ENCODE results near the gene GARNL3. TPM values are rescaled to one million over a fixed set of nuclear protein-coding genes. Genes with fewer than 3 reads are reported as not detected.

Gene GARNL3
- total RNA-seq, 1 donor from 2014 or later: 5.4 TPM

DNA sequence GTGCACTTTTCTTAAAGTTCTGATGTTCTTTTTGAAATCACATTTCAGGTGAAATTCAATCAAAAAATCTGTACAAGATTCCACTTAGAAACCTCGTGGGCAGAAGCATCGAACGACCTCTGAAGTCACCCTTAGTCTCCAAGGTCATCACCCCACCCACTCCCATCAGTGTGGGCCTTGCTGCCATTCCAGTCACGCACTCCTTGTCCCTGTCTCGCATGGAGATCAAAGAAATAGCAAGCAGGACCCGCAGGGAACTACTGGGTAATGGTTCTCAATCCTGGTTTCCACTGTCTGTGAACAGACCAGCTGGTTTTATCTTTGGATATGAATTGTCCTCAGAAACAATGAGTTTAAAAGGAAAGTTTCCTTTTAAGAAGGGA is 124.3 kb downstream of the GARNL3 start:
- H3K36me3 ChIP-seq (ENCODE audit: insufficient read depth, low read length): no peaks in the 10 kb centered on the region
- peaks cover 19% of the 10 kb centered on the region for H3K4me1 ChIP-seq (ENCODE audit: insufficient read depth, low read length)
- no peaks in the 10 kb centered on the region for H3K9me3 Mint-ChIP-seq (ENCODE audit: unreplicated experiment)
- no peaks in the 10 kb centered on the region for H3K9me3 ChIP-seq (ENCODE audit: insufficient read depth, low read depth, low read length)
- peak overlapping the region; percentile 74 for H3K4me2 ChIP-seq (ENCODE audit: low read length)
- H4K20me1 ChIP-seq (ENCODE audit: insufficient read depth, low read length): peaks cover 5% of the 10 kb centered on the region
- FAIRE-seq: no peak
- TF ChIP-seq, protein P1, sequence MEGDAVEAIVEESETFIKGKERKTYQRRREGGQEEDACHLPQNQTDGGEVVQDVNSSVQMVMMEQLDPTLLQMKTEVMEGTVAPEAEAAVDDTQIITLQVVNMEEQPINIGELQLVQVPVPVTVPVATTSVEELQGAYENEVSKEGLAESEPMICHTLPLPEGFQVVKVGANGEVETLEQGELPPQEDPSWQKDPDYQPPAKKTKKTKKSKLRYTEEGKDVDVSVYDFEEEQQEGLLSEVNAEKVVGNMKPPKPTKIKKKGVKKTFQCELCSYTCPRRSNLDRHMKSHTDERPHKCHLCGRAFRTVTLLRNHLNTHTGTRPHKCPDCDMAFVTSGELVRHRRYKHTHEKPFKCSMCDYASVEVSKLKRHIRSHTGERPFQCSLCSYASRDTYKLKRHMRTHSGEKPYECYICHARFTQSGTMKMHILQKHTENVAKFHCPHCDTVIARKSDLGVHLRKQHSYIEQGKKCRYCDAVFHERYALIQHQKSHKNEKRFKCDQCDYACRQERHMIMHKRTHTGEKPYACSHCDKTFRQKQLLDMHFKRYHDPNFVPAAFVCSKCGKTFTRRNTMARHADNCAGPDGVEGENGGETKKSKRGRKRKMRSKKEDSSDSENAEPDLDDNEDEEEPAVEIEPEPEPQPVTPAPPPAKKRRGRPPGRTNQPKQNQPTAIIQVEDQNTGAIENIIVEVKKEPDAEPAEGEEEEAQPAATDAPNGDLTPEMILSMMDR (IDR thresholded peaks at IDR 0.05; ENCODE audit: insufficient read depth, low read depth, low read length): no peak
- TF ChIP-seq EZH2 (IDR thresholded peaks at IDR 0.05; ENCODE audit: insufficient read depth, low read length): no peak
- H2AFZ ChIP-seq (ENCODE audit: low read depth, low read length): no peak overlapping the region
- no peak overlapping the region for H3K4me3 ChIP-seq (ENCODE audit: insufficient read depth, low read depth, low read length)
- peaks cover 38% of the 10 kb centered on the region for H3K27me3 ChIP-seq (ENCODE audit: insufficient read depth, low read length)
- H3K36me3 Mint-ChIP-seq (ENCODE audit: low read depth, unreplicated experiment): peaks cover 2% of the 10 kb centered on the region
- H3K27me3 Mint-ChIP-seq (ENCODE audit: low read depth, unreplicated experiment): peaks cover 19% of the 10 kb centered on the region
- H3K27ac ChIP-seq (ENCODE audit: low read depth, low read length): peak overlapping the region; percentile 63
- peak overlapping the region; percentile 98 for H3K27ac Mint-ChIP-seq (ENCODE audit: unreplicated experiment)
- DNase-seq (ENCODE audit: low read depth): no peak
- peaks cover 29% of the 10 kb centered on the region for H3K4me1 Mint-ChIP-seq (ENCODE audit: low read depth, unreplicated experiment)
- peak overlapping the region; percentile 56 for H3K9ac ChIP-seq (ENCODE audit: low read length)
- H3K79me2 ChIP-seq (ENCODE audit: insufficient read depth, low read length): no peaks in the 10 kb centered on the region
- H3K4me3 Mint-ChIP-seq (ENCODE audit: unreplicated experiment): peak overlapping the region; percentile 37

DNA sequence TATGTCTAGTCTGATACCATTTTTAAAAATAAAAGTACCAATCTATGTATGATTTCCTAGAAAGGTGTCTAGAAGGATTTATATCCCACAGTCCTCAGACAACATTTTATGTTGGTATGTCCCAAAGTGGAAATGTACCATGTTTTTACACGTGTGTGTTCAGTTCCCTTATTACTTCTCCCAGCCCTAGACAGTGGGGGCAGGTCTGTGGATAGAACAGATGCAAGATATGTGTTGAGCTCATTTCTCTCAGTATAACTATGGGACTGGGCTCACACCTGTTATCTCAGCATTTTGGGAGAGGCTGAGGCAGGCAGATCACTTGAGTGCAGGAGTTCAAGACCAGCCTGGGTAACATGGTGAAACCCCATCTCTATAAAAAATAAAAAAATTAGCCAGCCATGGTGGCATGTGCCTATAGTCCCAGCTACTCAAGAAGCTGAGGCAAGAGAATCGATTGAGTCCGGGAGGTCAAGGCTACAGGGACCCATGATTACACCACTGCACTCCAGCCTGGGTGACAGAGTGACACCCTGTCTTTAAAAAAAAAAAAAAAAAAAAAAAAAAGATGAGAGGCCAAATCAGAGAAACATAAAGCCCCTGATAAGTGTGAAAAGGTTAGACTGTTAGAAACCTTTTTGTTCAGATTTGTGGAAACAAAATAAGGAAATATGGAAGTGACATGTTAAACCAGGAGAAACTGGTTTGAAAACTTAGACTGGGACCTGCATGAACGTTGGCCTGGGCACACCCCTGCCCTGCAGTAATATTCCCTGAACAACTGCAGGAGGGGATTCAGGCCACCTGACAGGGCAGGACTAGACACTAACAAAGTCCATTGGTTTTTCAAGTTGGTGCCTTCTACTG is 125.0 kb downstream of the GARNL3 start:
- FAIRE-seq (no peak), DNase-seq (ENCODE audit: low read depth) (no peak)
- Mint-ChIP-seq H3K4me1 (ENCODE audit: low read depth, unreplicated experiment) (peaks cover 29% of the 10 kb centered on the region), H3K9me3 (ENCODE audit: unreplicated experiment) (no peaks in the 10 kb centered on the region), H3K27me3 (ENCODE audit: low read depth, unreplicated experiment) (peaks cover 12% of the 10 kb centered on the region), H3K27ac (ENCODE audit: unreplicated experiment) (peak overlapping the region; percentile 98), H3K36me3 (ENCODE audit: low read depth, unreplicated experiment) (peaks cover 2% of the 10 kb centered on the region), H3K4me3 (ENCODE audit: unreplicated experiment) (no peak overlapping the region)
- Histone ChIP-seq H3K9ac (ENCODE audit: low read length) (no peak overlapping the region), H2AFZ (ENCODE audit: low read depth, low read length) (no peak overlapping the region), H3K36me3 (ENCODE audit: insufficient read depth, low read length) (no peaks in the 10 kb centered on the region), H3K9me3 (ENCODE audit: insufficient read depth, low read depth, low read length) (no peaks in the 10 kb centered on the region), H3K4me3 (ENCODE audit: insufficient read depth, low read depth, low read length) (no peak overlapping the region), H4K20me1 (ENCODE audit: insufficient read depth, low read length) (peaks cover 5% of the 10 kb centered on the region), H3K4me2 (ENCODE audit: low read length) (peak overlapping the region; percentile 74), H3K27ac (ENCODE audit: low read depth, low read length) (peak overlapping the region; percentile 63), H3K4me1 (ENCODE audit: insufficient read depth, low read length) (peaks cover 19% of the 10 kb centered on the region), H3K27me3 (ENCODE audit: insufficient read depth, low read length) (peaks cover 34% of the 10 kb centered on the region), H3K79me2 (ENCODE audit: insufficient read depth, low read length) (no peaks in the 10 kb centered on the region)
- TF ChIP-seq, protein P1 (IDR thresholded peaks at IDR 0.05; ENCODE audit: insufficient read depth, low read depth, low read length): no peak
- no peak for TF ChIP-seq EZH2 (IDR thresholded peaks at IDR 0.05; ENCODE audit: insufficient read depth, low read length)

GRCh38 chr9:127390248-127390545 is 125.6 kb downstream of the GARNL3 start:
- H3K9ac ChIP-seq (ENCODE audit: low read length): no peak overlapping the region
- H2AFZ ChIP-seq (ENCODE audit: low read depth, low read length): no peak overlapping the region
- peaks cover 27% of the 10 kb centered on the region for H3K4me1 Mint-ChIP-seq (ENCODE audit: low read depth, unreplicated experiment)
- H3K27me3 Mint-ChIP-seq (ENCODE audit: low read depth, unreplicated experiment): peaks cover 7% of the 10 kb centered on the region
- DNase-seq (ENCODE audit: low read depth) (no peak), FAIRE-seq (no peak)
- peaks cover 5% of the 10 kb centered on the region for H4K20me1 ChIP-seq (ENCODE audit: insufficient read depth, low read length)
- H3K4me1 ChIP-seq (ENCODE audit: insufficient read depth, low read length): peaks cover 19% of the 10 kb centered on the region
- H3K27ac ChIP-seq (ENCODE audit: low read depth, low read length): no peak overlapping the region
- H3K9me3 Mint-ChIP-seq (ENCODE audit: unreplicated experiment): no peaks in the 10 kb centered on the region
- peak overlapping the region; percentile 20 for H3K27ac Mint-ChIP-seq (ENCODE audit: unreplicated experiment)
- no peaks in the 10 kb centered on the region for H3K36me3 ChIP-seq (ENCODE audit: insufficient read depth, low read length)
- H3K79me2 ChIP-seq (ENCODE audit: insufficient read depth, low read length): no peaks in the 10 kb centered on the region
- H3K4me2 ChIP-seq (ENCODE audit: low read length): no peak overlapping the region
- H3K4me3 Mint-ChIP-seq (ENCODE audit: unreplicated experiment): peak overlapping the region; percentile 62
- H3K4me3 ChIP-seq (ENCODE audit: insufficient read depth, low read depth, low read length): no peak overlapping the region
- H3K36me3 Mint-ChIP-seq (ENCODE audit: low read depth, unreplicated experiment): peaks cover 2% of the 10 kb centered on the region
- TF ChIP-seq EZH2 (IDR thresholded peaks at IDR 0.05; ENCODE audit: insufficient read depth, low read length): no peak
- TF ChIP-seq, protein P1 (IDR thresholded peaks at IDR 0.05; ENCODE audit: insufficient read depth, low read depth, low read length): no peak
- no peaks in the 10 kb centered on the region for H3K9me3 ChIP-seq (ENCODE audit: insufficient read depth, low read depth, low read length)
- H3K27me3 ChIP-seq (ENCODE audit: insufficient read depth, low read length): peaks cover 31% of the 10 kb centered on the region

Data from astrocyte (in vitro differentiated cells and primary cell).